Astrocyte of the spinal cord (primary cell): ENCODE results near the gene ADCK2.

Experiments
- DNase-seq: peaks from one replicate; pipeline ENCODE4 v3.0.0; 2011; ENCODE audit warnings: low read depth, low spot score
- H3K4me3 ChIP-seq: 2 replicates; pipeline ENCODE4 v1.5.1; 2011; ENCODE audit warnings: low read depth, mild to moderate bottlenecking, low read length, moderate library complexity
- CTCF ChIP-seq: IDR thresholded peaks from 2 replicates; pipeline ENCODE4 v1.5.1; 2012; ENCODE audit warnings: low read depth, mild to moderate bottlenecking, low read length, inconsistent platforms
- in situ Hi-C: cut with HindIII; loops from 2 replicates; pipeline ENCODE4 v1.10.0; 2017; ENCODE audit warnings: low sequenced_read_pairs

ADCK2 gene

GRCh38 chr7:140631602-140632001 is 41.1 kb upstream of the ADCK2 start:
- TF ChIP-seq CTCF = no peak
- no peak overlapping the region for H3K4me3 ChIP-seq
- in situ Hi-C loops = no loop called here
- DNase-seq = no peak

GRCh38 chr7:140635345-140635744 is 37.4 kb upstream of the ADCK2 start:
- H3K4me3 ChIP-seq = no peak overlapping the region
- in situ Hi-C loops = no loop called here
- DNase-seq = no peak

GRCh38 chr7:140635816-140636215 is 36.9 kb upstream of the ADCK2 start:
- H3K4me3 ChIP-seq = no peak overlapping the region
- in situ Hi-C loops = no loop called here
- TF ChIP-seq CTCF = no peak
- DNase-seq = no peak

More at GRCh38 chr7:140635345-140635744, 37.4 kb upstream of the ADCK2 start:
- no peak for TF ChIP-seq CTCF

GRCh38 chr7:140637400-140637799 is 35.3 kb upstream of the ADCK2 start:
- TF ChIP-seq CTCF = no peak
- no peak for DNase-seq
- in situ Hi-C loops = no loop called here
- H3K4me3 ChIP-seq = no peak overlapping the region

GRCh38 chr7:140638173-140638791 is 34.5 kb upstream of the ADCK2 start:
- in situ Hi-C loops = no loop called here
- peak; percentile 50 for TF ChIP-seq CTCF
- peak overlapping the region; percentile 71 for H3K4me3 ChIP-seq
- peak; percentile 76 for DNase-seq

GRCh38 chr7:140639366-140640053 is 33.2 kb upstream of the ADCK2 start:
- DNase-seq = peak; percentile 83
- TF ChIP-seq CTCF = no peak
- in situ Hi-C loops = no loop called here
- peak overlapping the region; percentile 71 for H3K4me3 ChIP-seq
